LNCAP (cell line): ENCODE measurements around the gene RTKN.

Experiments
- TF ChIP-seq, protein P1 (sequence below): fragments of 450-650 bp; IDR thresholded peaks from 2 replicates; pipeline ENCODE4 v1.5.1; 2017; ENCODE audit warnings: mild to moderate bottlenecking

The RTKN gene

DNA sequence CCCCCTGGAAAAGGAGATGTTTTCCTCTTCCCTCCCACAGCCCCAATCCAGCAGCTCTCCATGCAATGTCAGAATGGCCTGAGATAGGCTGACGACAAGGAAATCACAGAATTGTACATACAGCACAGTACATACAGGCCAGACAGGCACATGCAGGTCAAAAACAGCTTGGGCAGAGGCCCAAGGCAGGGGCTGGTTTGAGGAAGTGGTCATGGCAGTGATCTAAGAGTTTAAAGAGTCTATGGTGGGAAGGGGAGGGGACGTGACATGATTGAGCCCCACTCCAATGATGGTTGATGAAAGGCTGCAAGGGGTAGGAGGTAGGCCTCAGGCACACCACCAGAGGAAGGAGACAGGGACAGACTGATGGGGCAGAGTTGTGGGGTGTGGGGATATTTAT, 65.9 kb downstream of the RTKN start:
- TF ChIP-seq, protein P1, sequence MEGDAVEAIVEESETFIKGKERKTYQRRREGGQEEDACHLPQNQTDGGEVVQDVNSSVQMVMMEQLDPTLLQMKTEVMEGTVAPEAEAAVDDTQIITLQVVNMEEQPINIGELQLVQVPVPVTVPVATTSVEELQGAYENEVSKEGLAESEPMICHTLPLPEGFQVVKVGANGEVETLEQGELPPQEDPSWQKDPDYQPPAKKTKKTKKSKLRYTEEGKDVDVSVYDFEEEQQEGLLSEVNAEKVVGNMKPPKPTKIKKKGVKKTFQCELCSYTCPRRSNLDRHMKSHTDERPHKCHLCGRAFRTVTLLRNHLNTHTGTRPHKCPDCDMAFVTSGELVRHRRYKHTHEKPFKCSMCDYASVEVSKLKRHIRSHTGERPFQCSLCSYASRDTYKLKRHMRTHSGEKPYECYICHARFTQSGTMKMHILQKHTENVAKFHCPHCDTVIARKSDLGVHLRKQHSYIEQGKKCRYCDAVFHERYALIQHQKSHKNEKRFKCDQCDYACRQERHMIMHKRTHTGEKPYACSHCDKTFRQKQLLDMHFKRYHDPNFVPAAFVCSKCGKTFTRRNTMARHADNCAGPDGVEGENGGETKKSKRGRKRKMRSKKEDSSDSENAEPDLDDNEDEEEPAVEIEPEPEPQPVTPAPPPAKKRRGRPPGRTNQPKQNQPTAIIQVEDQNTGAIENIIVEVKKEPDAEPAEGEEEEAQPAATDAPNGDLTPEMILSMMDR, result no peak
